HG03571 (cell line): ENCODE data around the gene ZNF263.

Experiments used
- ATAC-seq: cut with Tn5 transposase; IDR thresholded peaks from one replicate; pipeline ENCODE4 v1.9.1; 2021; ENCODE audit not compliant: unreplicated experiment

ZNF263 gene

GRCh38 chr16:3317315-3317999 is 34.2 kb downstream of the ZNF263 start:
- ATAC-seq = no peak

- ATAC-seq = no peak
Measured at GRCh38 chr16:3321816-3322215, 38.5 kb downstream of the ZNF263 start.

GRCh38 chr16:3327514-3327913 is 44.2 kb downstream of the ZNF263 start:
- no peak for ATAC-seq

- ATAC-seq = no peak
Measured at GRCh38 chr16:3328104-3328503, 44.8 kb downstream of the ZNF263 start.

GRCh38 chr16:3328643-3329042 is 45.4 kb downstream of the ZNF263 start:
- ATAC-seq = no peak
